ENCODE results near the gene AMBP. TPM values are rescaled to one million over a fixed set of nuclear protein-coding genes. Genes with fewer than 3 reads are reported as not detected.

The AMBP gene
- total RNA-seq, 1 donor from 2014 or later, result 0.82 TPM

DNA sequence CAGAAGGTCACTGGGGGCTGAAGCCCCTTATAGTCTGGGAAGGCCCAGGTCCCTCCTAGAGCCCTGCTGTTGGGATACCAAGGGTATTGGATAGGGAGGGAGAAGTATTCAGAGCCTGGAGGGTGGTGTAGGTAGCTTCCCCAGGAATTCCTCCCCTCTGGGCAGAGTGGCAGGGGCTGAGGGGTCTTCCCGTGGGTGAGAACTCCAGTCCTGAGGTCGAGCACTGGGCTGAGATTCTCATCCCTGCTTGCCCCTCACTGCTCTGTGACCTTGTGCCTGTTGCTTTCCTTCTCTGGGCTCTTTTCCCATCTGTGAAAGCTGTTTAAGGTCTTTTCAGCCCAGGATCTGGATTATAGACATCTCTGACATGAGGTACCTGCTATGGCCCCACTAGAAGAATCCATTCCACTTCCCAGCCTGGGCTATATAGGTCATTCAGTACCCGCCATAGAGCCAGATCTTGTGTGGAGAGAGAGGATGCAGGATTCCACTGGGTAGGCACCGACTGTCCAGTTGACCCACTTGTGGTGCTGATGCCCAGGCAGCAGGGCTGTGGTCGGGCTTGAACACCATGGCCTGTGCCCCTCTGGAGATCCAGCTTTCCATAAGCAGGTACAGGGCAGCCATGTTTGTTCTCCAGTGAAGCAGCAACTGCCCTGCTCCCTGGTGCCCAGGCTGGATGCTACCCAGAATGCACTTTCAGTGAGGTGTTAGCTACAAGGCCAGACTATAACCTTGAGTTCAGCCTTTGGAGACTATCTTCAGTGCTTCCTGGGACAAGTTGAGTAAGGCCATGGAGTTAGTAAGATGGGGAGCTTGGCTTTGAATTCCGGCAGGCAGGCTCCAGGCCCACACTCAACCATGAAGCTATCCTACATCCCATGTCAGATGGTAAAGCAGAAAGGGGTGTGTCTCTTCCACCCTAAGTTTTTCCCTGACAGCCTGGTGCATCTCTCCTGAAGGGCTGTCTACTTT lies 60.1 kb downstream of the AMBP start:
- FAIRE-seq (no peak), DNase-seq (ENCODE audit: low spot score in 2 of 2) (no peak)

- DNase-seq (ENCODE audit: low spot score in 2 of 2), result no peak
- FAIRE-seq, result no peak
Measured at GRCh38 chr9:114016629-114017423, 61.3 kb downstream of the AMBP start.

DNA sequence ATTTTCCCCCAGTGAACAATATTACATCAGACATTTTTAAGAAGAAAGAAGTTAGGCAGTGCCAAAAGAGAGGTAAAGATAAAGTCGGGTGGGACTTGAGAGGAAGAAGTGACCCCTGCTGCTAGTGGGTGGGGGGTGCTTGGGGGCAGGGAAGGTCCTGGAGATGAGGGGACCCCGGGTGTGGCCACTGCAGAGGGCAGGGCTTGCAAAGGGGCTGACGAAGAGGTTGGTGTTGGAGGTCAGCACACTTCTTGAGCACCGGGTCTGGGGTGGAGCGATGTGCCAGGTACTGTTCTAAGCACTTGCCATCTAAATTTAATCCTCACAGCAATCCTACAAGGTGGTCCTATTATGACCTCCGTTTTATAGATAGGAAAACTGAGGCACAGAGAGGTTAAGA lies 62.0 kb downstream of the AMBP start:
- DNase-seq (ENCODE audit: low spot score in 2 of 2) (no peak), FAIRE-seq (no peak)

DNA sequence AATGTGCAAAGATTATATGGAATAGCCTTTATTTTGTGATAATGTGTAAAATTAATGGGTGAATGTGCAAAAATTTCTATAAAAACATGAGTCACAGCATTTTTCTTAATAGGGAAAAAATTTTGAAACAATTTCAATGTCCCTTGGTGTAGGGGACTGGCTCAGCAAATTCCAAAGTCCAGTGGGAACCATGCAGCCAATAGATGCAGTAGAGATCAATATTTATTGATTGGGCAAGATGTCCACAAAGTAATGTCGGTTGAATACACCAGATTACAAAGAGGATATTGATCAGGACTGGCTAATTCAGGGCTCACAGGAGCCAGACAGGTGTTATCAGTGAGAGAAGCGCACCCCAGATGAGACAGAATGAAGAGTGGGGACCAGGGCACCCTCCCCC lies 62.5 kb downstream of the AMBP start:
- FAIRE-seq, result no peak
- no peak for DNase-seq (ENCODE audit: low spot score in 2 of 2)

DNA sequence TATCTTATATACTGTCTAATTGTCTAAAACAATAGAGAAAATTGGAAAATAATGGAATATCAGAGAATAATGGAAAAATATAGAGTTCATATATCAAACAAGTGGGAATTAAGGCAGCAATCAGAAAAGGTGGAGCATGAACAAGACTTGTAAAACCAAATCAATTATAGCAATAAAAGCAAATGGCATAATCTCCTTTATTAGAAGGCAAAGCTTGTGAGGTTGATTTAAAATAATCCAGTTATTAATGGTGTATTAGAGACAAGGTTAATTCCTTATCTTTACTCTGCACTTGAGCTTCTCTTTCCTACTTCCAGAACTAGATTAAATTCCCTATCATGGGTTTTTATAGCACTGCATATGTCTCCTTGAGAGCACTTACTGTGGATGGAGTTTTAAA lies 64.1 kb downstream of the AMBP start:
- DNase-seq (ENCODE audit: low spot score in 2 of 2) (no peak), FAIRE-seq (no peak)

GRCh38 chr9:114012126-114012525 lies 66.0 kb downstream of the AMBP start:
- FAIRE-seq (no peak), DNase-seq (ENCODE audit: low spot score in 2 of 2) (no peak)

- DNase-seq (ENCODE audit: low spot score in 2 of 2), result no peak
- FAIRE-seq, result no peak
Measured at GRCh38 chr9:114011313-114011712, 66.8 kb downstream of the AMBP start.

Other genes with a start within 250 kb of the AMBP start
- gene ZNF618, start 202.0 kb downstream of the AMBP start, total RNA-seq, result 4.9 TPM
- gene KIF12, start 21.0 kb upstream of the AMBP start, total RNA-seq, result 0.82 TPM
- gene COL27A1, start 77.2 kb upstream of the AMBP start, total RNA-seq, result 0.41 TPM
- 0.82 TPM for gene ORM1, start 244.8 kb upstream of the AMBP start, total RNA-seq